Ascending aorta (tissue), 2 donors: ENCODE results near the gene ANXA9. TPM values are rescaled to one million over a fixed set of nuclear protein-coding genes. Genes with fewer than 3 reads are reported as not detected.

Experiments used
- DNase-seq, 2 donors: peaks; one replicate each; pipeline ENCODE4 v3.0.0-alpha.2; 2019; ENCODE audit warnings: low spot score in 2 of 2
- H3K27ac ChIP-seq, 2 donors: fragments of 200-600 bp; sonication (generic); one replicate each; pipeline ENCODE4 v1.5.1; 2016 to 2017; ENCODE audit warnings: mild to moderate bottlenecking in 1 of 2
- H3K27me3 ChIP-seq: fragments of 200-600 bp; sonication (generic); one replicate; pipeline ENCODE4 v1.5.1; 2017
- H3K36me3 ChIP-seq, 2 donors: fragments of 200-600 bp; sonication (generic); one replicate each; pipeline ENCODE4 v1.5.1; 2016
- H3K4me1 ChIP-seq, 2 donors: fragments of 200-600 bp; sonication (generic); one replicate each; pipeline ENCODE4 v1.5.1; 2016 to 2017; ENCODE audit warnings: mild to moderate bottlenecking in 1 of 2
- H3K4me3 ChIP-seq, 2 donors: fragments of 200-600 bp; sonication (generic); one replicate each; pipeline ENCODE4 v1.5.1; 2016 to 2017; ENCODE audit warnings: mild to moderate bottlenecking in 1 of 2
- H3K9me3 ChIP-seq, 2 donors: fragments of 200-600 bp; sonication (generic); one replicate each; pipeline ENCODE4 v1.5.1; 2016
- CTCF ChIP-seq, 3 experiments: fragments of 200-600 bp in 2 of 3; fragments of 450-650 bp in 1 of 3; sonication (generic) in 2 of 3; IDR thresholded peaks; one replicate each; pipeline ENCODE4 v1.5.1; 2016 to 2019; ENCODE audit warnings: antibody characterized with exemption in 3 of 3, mild to moderate bottlenecking in 1 of 3, moderate library complexity in 1 of 3
- intact Hi-C: fragments of 100-400 bp; cut with DNase I; formaldehyde crosslinking; loops from one replicate; pipeline ENCODE4 v1.15.1; 2023
- total RNA-seq: library from RNA; depleted of rRNA; stranded (reverse); fragments of >200 nt; gene quantifications from one replicate; pipeline ENCODE4 v1.1.0, GENCODE V29; 2016

The ANXA9 gene
- total RNA-seq, 1 donor from 2014 or later = not detected

- Histone ChIP-seq H3K9me3 (no peaks in the 10 kb centered on the region), H3K27me3 (no peaks in the 10 kb centered on the region), H3K4me3 (no peak overlapping the region), H3K27ac (no peak overlapping the region), H3K36me3 (no peaks in the 10 kb centered on the region), H3K4me1 (peaks cover 11 to 33% of the 10 kb centered on the region in 2 donors)
- no peak for TF ChIP-seq CTCF (IDR thresholded peaks at IDR 0.05)
- DNase-seq = no peak
- intact Hi-C loops = no loop called here
Observed at GRCh38 chr1:150981177-150981804, 801 bp upstream of the ANXA9 start.

- intact Hi-C loops = no loop called here
- H3K36me3 ChIP-seq = no peaks in the 10 kb centered on the region
Observed at GRCh38 chr1:150985179-150985825, 3.2 kb downstream of the ANXA9 start.

DNA sequence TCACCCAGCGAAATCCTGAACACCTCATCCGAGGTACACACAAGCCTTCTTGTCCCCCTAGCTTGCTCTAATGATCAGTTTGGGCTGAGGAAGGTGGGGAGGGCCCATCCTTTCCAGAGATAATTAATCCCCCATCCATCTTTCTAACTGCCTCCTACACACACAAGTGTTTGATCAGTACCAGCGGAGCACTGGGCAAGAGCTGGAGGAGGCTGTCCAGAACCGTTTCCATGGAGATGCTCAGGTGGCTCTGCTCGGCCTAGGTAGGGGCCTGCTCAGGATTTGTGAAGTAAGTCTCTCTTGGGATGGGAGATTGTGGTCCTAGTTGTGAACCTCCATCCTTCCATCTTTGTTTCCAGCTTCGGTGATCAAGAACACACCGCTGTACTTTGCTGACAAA, 5.8 kb downstream of the ANXA9 start:
- H3K27ac ChIP-seq = no peak overlapping the region
- no peaks in the 10 kb centered on the region for H3K36me3 ChIP-seq
- H3K4me1 ChIP-seq = no peaks in the 10 kb centered on the region
- no peaks in the 10 kb centered on the region for H3K9me3 ChIP-seq
- no peak overlapping the region for H3K4me3 ChIP-seq
- intact Hi-C loops = no loop called here
- H3K27me3 ChIP-seq = no peaks in the 10 kb centered on the region
- no peak for TF ChIP-seq CTCF (IDR thresholded peaks at IDR 0.05)
- no peak for DNase-seq

More at GRCh38 chr1:150985179-150985825, 3.2 kb downstream of the ANXA9 start:
- H3K4me1 ChIP-seq = no peaks in the 10 kb centered on the region
- no peak overlapping the region for H3K27ac ChIP-seq
- H3K4me3 ChIP-seq = no peak overlapping the region
- DNase-seq = no peak
- no peak for TF ChIP-seq CTCF (IDR thresholded peaks at IDR 0.05)
- no peaks in the 10 kb centered on the region for H3K9me3 ChIP-seq
- H3K27me3 ChIP-seq = no peaks in the 10 kb centered on the region

GRCh38 chr1:150992626-150993025, 10.5 kb downstream of the ANXA9 start:
- Histone ChIP-seq H3K27ac (no peak overlapping the region), H3K27me3 (no peaks in the 10 kb centered on the region), H3K4me3 (no peak overlapping the region), H3K4me1 (no peaks in the 10 kb centered on the region), H3K9me3 (no peaks in the 10 kb centered on the region), H3K36me3 (peaks cover 9 to 11% of the 10 kb centered on the region in 2 donors)
- TF ChIP-seq CTCF (IDR thresholded peaks at IDR 0.05) = no peak
- intact Hi-C loops = no loop called here
- no peak for DNase-seq

GRCh38 chr1:150994248-150994647, 12.2 kb downstream of the ANXA9 start:
- TF ChIP-seq CTCF (IDR thresholded peaks at IDR 0.05) = no peak
- Histone ChIP-seq H3K36me3 (peaks cover 25% of the 10 kb centered on the region in 2 donors), H3K27ac (no peak overlapping the region), H3K9me3 (no peaks in the 10 kb centered on the region), H3K27me3 (no peaks in the 10 kb centered on the region), H3K4me3 (no peak overlapping the region), H3K4me1 (no peaks in the 10 kb centered on the region)
- DNase-seq = no peak
- intact Hi-C loops = no loop called here
